HT-29 (cell line): ENCODE results near the gene ARL6IP4. TPM values are rescaled to one million over a fixed set of nuclear protein-coding genes. Genes with fewer than 3 reads are reported as not detected.

ENCODE experiments used
- DNase-seq: peaks from one replicate; pipeline ENCODE4 v3.0.0-alpha.2; 2015; ENCODE audit warnings: low spot score
- total RNA-seq: library from RNA; depleted of rRNA; stranded (reverse); fragments of >200 nt; shearing (Covaris generic); gene quantifications from 2 replicates; pipeline ENCODE4 v1.2.3, GENCODE V29; 2014

Gene ARL6IP4
- total RNA-seq, 1 experiment from 2014 or later, result 184 TPM

DNA sequence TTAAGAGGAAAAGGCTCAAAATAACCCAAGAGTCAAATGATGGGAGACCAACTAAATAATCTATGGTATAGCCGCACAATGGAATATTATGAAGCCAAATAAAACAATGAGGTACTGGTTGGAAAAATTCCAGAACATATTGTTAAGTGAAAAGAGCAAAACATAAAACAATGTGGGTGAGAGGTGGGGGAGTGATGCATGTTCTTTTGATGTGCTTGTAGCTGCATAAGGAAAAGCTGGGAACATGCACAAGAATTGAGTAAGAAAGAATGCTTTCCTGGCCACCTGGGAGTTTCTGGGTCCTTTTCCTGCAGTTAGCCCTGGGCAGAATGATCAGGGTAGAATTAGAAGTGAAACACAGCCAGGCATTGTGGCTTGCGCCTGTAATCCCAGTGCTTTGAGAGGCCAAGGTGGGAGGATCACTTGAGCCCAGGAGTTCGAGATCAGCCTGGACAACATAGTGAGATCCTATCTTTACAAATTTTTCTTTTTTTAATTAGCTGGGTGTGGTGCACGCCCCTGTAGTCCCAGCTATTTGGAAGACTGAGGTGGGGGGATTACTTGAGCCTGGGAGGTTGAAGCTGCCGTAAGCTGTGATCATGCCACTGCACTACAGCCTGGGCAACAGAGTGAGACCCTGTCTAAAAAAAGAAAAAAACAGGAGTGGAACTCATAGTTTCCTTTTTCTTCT, 22.1 kb upstream of the ARL6IP4 start:
- no peak for DNase-seq

DNA sequence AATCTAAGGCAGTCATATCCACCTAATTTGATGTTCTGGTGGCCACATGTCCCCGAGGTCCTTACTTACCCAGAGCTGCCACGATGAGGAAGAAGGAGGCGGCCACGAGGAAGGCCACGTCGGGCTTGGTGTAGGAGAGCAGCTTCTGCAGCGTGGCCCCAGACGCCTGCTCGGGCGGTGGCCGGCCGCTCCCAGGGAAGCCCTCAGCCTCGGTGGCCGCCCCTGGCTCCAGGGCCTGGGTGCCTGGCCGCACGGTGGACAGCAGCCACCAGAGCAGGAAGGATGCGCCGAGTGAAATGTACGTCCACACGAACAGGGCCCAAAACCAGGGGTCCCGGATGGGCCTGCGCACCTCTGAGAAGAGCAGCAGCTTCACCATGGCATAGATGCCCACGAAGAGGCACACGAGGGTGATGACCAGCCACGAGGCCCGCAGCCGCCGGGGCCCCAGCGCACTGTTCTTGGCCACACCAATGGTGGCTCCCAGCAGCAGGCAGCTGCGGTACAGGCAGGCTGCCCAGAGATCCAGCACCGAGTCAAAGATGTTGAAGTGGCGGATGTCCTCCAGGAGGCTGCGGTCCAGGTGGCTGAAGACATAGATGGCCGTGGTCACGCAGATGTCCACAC, 20.8 kb upstream of the ARL6IP4 start:
- DNase-seq, result no peak

DNA sequence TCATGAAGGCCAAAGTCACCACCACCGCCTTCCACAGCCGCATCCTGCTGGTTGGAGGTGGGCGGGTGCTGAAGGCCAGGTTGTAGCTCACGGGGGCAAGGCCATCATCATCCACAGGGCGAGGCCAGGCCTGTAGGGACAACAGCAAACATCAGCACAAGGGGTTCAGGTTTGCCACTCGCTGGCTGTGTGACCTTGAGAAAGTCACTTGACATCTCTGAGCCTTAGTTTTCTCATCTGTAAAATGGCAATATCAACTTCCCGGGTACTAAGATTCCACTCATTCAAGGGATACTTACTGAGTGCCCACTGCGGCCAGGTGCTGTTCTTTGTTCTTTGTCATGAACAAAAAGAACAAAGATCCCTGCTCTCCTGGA, 20.3 kb upstream of the ARL6IP4 start:
- DNase-seq, result no peak

DNA sequence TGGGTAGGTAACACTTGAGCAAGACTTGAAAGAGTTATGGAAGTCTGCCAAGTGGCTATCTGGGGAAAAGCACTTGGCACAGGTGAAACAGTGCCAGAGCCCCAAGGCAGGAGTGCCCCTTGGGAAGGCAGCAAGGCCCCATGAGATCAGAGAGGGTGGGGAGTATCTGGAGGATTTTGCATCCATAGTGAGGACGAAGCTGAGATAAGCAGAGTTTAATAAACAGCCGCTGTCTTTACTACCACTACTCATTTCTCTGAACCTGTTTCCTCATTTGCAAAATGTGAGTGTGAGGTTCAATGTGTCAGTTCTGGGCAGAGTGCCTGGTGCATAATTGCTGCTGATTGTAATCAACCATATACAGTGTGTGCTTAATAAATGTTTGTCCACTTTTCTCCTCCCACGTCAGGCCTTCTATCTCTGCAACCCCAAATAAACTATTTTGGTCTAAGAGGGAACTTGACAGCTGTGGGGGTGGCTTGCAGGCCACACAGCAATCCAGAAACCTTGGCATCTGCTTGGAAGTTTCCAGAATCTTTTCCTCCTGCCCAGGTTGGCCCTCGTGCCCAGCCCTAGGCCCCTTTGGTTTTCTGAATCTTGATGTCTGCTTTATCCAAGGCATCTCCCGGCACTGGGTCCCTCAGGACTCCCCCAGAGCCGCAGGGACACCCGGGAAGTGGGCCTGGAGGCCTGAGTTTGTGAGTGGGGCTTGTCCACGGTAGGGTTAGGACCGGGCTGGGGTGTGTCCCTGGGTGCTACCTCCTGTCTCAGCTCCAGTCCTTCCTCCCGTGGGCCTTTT, 18.8 kb upstream of the ARL6IP4 start:
- peak; percentile 50 for DNase-seq

DNA sequence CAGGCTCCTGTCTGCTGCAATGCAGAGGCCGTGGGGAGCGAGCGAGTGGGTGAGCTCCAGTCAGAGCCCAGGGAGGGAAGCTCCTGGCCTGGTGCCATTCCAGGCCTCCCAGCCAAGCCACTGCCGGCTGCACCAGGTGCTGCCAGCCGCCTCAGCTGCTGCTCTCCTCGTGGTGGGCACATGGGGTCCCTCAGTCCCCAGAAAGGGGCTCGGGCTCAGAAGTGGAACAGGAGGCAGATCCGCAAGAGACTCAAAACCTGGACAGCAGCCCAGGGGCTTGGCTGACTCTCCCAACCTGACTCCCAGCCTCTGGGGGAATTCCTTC, 16.6 kb upstream of the ARL6IP4 start:
- no peak for DNase-seq

DNA sequence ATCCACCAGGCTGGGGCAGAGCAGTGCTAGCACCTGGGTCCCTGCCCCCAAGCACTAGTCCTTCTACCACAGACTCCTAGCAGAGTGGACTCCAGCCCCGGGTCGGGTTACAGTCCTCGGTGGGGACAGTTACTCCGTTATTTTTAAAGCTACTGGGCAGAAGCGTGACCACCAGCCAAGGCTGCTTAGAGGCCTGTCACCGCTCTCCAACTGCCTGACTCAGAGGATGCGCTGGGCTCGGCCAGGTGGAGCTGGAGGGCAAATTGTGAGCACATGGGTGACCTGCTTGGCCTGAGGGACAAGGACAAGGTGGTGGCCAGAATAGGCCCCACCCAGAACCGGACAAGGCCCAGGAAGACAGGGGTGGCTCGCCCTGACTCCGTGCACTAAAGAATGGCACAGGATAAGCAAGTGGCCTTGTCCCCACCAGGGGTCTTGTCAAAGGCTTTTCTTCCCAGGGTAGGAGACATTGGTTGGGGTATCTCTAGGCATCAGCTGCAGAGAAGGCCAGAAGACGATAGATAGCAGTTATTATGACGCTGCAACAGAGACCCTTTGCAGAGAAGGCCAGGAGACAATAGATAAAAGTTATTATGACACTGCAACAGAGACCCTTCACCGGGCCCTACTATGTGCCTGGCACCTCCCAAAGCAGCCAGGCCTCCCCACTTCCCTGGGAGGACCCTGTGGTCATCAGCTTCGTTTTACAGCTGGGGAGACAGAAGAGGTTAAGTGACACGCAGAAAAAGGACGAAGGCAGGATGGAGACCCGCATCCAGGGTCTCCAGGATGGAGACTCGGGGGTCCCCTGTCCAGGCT, 15.8 kb upstream of the ARL6IP4 start:
- DNase-seq, result no peak

DNA sequence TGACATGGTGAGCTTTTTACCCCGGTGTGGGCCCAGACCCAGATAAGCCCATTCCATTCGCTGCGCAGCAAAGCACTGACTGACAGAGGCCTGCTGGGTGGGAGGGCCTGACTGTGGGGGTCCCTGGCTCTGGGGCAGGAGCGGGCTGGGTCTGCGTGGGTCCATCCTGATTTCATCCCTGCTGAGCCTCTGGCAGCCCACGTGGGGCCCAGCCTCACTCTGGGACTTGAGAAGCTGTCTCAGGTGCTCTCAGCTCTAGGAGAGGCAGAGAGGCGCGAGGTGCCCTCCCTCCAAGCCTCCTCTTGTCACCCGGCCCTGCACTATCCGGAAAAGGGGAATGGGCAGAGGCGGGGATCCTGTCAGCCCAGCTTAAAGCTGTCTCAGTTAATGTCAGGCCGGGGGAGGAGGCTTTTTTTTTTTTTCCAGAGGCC, 15.1 kb upstream of the ARL6IP4 start:
- no peak for DNase-seq

DNA sequence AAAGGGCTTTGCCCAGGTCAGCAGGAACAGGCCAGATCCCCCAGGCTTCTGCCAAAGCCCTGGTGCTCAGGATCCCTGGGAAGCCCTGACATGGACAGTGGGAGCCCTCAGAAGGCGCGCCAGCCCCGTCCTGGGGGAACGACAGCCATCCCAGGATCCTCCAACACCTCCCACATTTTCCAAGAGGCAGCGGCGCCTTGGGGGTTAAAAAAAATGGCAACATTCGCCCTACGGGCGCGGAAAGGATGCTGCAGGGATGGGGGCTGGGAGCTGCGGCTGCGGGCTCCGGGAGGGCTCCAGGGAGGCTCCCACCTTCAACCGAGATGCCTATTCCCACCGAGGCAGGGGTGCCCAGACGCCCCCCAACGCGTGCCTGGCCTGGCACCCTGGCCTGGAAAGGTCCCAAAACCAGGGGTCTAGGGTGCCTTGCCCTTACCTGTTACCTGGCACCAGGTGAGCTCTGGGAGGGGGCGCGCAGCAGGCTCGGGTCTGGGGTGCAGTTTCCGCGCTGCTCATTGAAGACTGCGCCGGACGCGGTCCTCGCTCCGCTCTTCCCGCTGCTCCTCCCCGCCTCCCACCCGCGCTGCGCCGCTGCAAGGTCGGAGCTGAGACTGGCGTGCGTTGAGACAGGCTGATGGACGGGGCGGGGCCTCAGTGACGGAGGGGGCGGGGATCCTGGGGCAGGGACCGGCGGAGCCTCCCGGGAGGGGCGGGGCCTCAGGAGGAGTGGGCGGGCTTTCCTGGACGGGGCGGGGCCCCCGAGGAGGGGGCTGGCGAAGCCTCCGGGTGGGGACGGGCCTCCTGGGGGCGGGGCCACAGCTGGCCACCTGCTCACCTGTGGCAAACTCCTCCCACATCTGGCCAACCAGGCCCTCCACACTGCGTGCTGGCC, 14.4 kb upstream of the ARL6IP4 start, which contains the start of gene ABCB9:
ABCB9 (minus strand) TSS at position 613 of the 892 bp plus-strand sequence. CDS start 6,228 bp downstream, outside the sequence.
- DNase-seq, result peak; percentile 95

DNA sequence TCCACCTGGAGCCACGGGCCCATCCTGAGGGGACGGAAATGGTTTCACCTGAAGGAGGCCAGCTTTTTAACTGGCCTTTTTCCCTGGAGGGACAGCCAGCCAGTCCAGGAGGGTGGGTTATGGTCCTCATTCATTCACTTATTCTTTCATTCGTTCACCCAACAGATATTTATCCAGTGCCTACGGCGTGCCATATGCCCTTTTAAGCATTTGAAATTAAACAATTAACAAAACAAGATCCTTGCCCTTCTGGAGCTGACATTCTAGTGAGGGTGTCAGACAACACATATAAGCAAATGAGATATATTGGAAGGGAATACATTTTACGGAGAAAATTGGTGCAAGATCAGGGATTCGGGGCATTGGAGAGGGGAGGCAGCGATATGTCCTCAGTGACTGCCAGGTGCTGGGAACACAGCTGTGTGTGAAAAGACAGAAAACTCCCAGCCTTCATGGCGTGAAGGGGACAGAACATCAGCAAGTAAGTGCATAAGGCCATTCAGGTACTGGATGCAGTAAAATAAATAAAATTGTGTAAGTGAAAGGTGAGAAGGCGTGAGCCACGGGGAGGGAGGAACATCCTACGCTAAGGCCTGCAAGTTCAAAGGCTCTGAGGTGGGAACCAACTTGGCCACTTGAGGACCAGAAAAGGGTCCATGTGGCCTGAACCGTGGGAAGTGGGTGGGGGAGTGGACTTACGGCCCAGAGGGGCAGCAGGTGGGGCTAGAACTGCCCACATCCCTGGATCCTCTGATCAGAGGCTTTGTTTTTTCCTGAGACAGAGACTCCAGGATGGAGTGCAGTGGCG, 13.5 kb upstream of the ARL6IP4 start:
- DNase-seq, result no peak

DNA sequence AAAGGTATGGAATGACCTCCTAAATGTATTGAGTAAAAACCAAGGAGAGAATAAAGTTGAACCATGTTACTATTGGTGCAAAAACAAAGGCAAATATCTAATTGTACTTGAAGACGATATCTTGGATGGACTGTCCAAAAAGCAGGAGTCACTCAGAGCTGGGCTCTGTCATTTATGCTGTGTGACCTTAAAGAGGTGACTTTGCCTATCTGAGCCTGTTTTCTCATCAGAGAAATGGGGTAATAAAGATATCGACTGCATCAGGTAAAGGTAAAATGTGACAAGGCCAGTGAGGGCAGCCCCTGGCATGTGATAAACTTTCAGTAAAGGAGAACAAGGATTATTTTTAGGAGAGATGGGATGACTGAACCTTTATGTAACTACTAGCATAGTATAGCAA, 12.4 kb upstream of the ARL6IP4 start:
- DNase-seq, result no peak

DNA sequence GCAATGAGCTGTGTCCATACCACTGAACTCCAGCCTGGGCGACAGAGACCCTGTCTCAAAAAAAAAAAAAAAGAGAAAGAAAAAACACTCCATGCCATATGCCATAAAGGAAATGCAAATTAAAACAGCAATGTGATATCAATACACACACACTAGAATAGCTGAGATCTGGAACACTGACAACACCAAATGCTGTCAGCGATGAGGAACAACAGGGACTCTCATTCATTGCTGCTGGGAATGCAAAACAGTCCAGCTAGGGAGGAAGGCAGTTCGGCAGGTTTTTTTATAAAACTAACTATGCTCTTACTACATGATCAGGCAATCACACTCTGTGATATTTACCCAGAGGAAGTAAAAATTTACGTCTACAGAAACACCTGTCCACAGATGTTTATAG, 10.8 kb upstream of the ARL6IP4 start:
- no peak for DNase-seq

DNA sequence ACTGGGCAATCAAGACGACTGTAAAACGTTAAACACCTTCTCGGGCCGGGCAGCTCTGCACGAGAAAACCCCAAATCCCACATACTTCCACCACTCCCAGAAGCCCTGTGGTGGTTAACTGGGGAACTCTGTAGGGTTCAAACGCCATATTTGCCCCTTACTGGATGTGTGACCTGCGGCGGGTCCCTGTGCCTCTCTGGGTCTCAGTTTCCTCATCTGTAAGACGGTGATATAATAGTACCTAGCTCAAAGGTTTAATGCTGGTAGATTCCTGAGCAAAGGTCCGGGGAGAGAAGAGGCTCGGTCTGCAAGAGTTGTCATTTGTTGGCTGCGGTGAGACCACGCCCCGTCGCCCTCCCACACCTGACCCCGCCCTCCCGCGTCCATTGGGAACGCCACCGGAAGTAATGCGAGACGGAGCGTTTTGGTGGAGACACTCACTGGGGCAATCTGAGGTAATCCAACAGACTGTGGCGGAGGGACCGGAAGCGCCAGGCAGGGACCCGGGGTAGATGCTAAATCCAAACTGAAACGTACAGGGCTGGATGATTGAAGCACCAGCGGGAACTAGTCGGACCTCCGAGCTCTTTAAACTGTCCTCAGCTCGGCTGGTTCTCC, 6.1 kb upstream of the ARL6IP4 start:
- DNase-seq, result peak; percentile 98

DNA sequence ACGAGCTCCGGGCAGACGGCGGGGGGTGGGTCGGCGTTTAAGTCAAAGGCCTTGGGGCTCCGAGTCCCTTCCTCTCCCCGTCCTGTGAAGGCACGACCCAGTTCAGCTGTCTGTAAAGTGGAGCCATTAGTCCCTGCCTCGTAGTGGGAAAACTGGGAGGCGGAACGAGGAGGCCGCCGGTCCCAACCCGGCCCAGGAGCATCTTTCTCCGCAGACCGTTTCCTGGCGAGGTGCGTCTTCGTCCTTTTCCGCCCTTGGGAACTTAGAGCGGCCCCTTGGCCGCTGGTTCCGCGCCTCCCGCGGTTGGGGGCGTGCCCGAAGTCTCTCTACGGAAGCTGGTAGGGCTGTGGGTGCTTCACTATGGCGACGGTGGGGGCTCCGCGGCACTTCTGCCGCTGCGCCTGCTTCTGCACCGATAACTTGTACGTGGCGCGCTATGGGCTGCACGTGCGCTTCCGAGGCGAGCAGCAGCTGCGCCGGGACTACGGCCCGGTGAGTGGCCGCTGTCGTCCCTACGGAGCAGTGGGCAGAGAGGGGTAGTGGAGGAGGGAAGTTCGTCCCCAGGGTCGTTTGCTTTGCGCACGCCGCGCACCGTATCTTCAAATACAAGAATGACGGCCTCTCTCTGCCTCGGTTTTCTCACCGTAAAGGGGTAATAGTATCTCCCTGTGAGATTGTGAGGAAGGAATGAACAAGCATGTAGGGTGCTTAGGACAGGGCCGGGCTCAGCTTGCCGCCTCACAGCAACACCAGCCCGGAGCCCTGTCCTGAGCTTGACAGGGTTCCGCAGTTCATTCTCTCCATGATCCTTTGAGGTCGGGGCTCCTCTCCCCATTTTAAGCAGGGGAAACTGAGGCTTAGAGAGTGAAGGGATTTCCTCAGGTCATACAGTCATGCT, 5.3 kb upstream of the ARL6IP4 start, which contains the start of gene OGFOD2:
OGFOD2 (plus strand) TSS at position 353 of the 898 bp plus-strand sequence; CDS start at position 361, 8 bp downstream.
- DNase-seq, result peak; percentile 89

DNA sequence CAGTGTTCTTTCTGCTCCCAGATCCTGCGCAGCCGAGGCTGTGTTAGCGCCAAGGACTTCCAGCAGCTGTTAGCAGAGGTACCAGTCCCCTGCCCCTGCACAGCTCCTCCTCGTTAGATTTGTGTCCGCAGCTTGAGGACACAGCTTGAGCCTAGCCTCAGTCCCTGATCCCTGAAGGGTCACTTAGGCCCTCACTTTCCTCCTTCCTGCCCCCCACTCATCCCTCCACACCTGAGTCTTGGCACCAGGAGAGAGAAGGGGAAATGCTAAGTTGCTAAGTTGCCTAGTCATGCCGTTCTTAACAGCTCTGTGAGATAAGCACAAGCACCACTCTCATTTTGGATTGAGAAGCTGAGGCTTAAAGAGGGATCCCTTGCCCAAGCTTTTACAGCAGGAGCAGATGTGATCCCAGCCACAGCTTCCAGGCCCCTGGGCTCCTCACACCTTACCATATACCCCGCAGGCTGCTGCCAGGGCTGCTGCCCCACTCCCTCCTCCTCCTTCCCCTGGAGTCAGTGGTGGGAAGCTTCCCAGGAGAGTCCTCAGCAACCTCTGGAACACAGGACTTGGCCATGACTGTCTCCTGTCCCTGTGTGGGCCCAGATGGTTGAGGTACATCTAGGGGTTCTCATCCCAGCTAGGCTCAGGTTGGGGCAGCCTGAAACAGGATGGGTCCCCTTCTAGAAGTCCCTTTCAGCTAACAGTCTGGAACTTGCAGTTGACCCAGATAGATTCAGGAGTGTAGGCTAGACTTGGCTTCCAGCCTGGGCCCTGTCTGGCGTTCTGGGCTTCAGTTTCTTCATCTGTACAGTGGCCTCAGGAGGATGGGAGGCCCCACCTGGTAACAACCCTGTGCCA, 4.5 kb upstream of the ARL6IP4 start:
- DNase-seq, result no peak

DNA sequence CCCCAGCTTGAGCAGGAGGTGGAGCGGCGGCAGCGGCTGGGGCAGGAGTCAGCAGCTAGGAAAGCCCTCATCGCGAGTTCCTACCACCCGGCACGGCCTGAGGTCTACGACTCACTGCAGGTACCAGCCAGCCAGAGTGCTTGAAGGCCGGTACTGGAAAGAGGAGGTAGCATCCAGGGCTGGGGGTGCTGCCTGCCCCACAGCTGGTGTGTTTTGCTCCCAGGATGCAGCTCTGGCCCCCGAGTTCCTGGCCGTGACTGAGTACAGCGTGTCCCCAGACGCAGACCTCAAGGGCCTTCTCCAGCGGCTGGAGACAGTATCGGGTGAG, 3.9 kb upstream of the ARL6IP4 start:
- DNase-seq, result no peak

DNA sequence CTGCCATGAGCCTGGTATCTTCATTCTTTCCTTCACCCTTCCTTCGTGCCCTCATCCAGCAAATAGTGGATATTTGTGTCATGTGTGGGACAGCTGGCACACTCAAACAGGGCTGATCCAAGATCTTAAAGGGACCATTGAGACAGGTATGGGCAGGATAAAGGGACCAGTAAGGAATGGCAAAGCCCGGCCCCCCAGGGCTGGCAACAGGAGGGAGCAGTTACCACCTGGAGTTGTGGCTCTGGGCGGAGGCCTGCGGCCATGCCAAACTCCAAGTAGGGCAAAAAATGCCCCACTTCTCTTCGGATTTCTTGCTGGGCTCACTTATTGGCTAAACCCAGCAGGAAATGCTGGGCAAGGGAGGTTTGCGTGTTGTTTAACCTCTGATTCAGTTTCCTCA, 3.3 kb upstream of the ARL6IP4 start:
- DNase-seq, result no peak

DNA sequence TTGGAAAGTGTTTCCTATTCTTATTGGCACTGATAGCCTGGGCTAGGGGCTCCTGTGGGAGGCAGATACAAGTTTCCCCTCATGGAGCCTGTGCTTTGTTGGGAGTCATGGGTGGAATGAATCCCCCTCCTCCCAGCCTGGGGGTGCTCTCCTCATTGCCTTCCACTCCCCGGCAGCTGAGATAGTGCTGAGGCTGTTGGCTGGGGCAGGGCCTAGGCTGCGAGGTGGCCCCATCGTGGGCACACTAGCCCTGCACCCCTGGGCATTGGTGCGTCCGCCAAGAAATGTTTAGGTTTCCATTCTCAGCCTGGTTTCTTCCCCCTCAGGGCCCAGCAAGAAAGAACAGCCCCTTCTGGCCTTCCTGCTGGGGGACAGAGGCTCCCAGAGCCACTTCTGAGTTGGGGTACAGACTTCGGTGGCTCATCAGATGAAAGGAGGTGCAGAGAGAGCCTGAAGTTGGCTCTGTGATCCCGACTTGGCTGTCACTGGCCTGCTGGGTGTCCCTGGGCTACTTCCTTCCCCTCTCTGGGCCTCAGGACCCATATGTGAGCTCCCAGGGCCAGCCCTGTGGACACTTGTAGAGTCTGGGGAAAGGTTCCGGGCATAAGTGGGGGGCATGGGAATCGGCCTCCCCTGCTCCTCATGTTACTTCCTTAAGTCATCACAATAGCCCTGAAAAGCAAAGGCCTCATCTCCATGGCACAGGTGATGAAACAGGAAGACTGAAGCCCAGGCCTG, 2.7 kb upstream of the ARL6IP4 start:
- DNase-seq, result no peak
